GM18909 (cell line): ENCODE measurements around the gene APBA2.
"Not testable (repeated sequence)": the region's sequence is repeated elsewhere in the genome, so short reads cannot be mapped to it uniquely, and the experiment has no call there.

ENCODE experiments used
- ATAC-seq: cut with Tn5 transposase; IDR thresholded peaks from one replicate; pipeline ENCODE4 v1.9.1; 2021; ENCODE audit warnings: mild to moderate bottlenecking; ENCODE audit not compliant: unreplicated experiment, poor library complexity

The APBA2 gene

GRCh38 chr15:29094711-29095110 is 208.9 kb downstream of the APBA2 start:
- ATAC-seq, result no peak

DNA sequence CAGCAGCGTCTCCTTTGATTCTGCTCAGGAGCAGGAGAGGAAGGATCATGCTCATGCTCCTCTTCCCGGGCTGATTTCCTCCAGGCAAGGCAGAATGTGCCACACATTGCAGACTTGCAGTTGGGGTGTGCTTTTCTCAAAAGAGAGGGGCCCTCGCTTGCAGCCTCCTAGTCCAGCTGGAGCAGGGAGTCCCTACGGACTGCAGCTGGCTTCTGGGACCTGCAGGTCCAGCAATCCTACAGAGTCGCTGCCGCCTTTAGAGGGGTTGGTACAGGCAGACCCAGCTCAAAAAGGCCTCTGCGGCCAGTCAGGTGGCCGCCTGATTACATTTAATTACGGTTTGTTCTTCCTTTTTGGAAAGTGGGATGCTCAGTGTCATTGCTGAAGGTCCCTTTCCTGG is 210.0 kb downstream of the APBA2 start:
- no peak for ATAC-seq

DNA sequence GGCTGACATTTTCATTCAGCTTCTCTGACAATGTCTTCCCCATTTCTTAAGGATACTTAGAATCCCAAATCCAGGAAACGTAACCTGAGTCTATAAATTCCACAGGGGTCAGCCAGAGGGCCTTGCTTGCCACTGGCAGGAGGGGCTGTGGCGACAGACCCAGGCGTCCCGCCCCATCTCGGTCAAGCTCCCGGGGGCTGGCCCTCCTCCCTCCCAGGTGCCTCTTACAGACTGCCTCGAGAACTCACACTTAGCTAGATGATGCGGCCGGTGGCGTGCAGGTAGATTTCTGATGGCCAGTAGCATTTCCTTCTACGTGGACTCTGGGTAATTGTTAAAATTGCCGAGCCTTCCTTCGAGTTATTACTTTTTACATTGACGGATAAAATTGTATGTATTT is 211.4 kb downstream of the APBA2 start:
- ATAC-seq, result no peak

- ATAC-seq, result no peak
Observed at GRCh38 chr15:29097971-29098370, 212.2 kb downstream of the APBA2 start.

DNA sequence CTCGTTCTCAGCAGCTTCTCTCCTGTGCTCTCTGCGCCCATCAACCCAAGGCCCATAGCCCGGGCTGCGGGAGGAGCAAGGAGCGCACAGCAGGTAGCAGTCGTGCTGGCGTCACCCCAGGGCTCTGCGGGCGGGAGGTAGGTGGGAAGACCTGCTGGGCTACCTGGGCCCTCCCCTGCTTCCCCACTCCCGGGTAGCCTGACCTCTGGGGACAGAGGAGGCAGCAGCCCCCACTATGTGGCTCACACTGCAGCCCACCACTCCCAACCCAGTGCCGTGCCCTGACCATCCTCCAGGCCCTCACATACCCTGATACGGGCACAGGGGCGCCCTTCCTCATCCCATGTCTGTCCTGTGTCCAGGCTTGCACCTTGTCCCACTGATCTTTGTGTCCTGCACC is 212.9 kb downstream of the APBA2 start:
- no peak for ATAC-seq

DNA sequence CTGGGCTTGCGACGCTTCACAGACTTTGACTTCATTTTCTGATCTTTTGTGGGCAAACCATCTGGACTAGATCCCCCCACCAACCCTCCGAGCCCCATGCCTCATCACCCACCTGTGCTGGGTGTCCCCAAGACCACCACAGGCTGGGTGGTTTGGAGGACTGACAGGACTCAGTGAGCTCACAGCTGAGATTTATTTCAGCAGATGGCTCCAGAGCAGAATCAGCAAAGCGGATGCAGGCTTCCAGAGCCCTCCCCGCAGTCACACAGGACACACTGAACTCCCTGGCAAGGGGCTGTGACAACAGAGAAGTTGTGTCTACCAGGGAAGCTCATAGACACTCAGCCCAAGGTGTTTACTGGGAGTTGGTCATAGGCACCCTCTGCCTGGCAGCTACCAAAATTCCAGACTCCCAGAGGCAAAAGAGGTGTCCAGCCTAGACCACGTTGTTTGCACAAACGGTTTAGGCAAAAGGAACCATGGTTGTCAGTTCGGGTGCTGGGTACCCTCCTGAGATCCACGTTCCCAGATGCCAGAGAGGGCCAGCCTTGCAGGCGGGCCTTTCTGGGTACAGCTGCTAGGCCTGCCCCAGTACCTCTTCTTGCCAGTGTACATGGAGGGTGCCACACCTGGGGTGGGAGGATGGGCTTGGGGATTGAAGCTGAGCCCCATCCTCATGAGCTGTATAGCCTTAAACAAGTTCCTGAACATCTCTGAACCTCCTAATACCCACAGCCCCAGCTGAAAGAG is 213.5 kb downstream of the APBA2 start:
- ATAC-seq, result no peak

- no peak for ATAC-seq
Observed at GRCh38 chr15:29100486-29101000, 214.8 kb downstream of the APBA2 start.

DNA sequence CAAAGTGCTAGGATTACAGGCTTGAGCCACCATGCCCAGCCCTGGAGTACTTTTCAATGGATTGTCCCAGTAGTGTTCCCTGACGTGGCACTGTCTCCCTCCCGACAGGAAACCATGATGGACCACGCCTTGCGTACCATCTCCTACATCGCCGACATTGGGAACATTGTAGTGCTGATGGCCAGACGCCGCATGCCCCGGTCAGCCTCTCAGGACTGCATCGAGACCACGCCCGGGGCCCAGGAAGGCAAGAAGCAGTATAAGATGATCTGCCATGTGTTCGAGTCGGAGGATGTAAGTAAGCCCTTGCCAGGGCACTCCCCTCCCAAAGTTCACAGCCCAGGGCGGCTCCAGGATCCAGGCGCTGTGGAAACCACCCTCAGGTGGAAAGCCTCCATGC is 215.7 kb downstream of the APBA2 start:
- ATAC-seq, result no peak

DNA sequence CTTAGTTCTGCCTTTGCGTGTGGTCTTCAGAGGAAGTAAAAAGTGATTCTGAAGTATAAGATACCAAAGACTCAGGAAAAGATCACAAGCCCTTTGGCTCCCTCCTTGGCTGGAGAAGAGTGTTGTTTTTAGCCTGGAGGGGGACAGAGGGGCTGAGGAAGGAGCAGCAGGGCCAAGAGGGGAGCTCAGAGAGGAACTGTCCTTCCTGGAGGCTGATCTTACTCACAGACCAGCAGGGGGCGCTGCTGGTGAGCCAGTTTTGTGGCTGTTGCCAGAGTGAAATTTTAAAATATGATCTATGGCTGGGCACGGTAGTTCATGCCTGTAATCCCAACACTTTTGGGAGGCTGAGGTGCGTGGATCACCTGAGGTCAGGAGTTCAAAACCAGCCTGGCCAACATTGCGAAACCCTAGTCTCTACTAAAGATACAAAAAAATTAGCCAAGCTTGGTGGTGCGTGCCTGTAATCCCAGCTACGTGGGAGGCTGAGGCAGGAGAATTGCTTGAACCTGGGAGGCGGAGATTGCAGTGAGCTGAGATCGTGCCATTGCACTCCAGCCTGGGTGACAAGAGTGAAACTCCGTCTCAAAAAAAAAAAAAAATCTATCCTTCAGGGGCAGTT is 216.5 kb downstream of the APBA2 start:
- not testable (repeated sequence) for ATAC-seq

DNA sequence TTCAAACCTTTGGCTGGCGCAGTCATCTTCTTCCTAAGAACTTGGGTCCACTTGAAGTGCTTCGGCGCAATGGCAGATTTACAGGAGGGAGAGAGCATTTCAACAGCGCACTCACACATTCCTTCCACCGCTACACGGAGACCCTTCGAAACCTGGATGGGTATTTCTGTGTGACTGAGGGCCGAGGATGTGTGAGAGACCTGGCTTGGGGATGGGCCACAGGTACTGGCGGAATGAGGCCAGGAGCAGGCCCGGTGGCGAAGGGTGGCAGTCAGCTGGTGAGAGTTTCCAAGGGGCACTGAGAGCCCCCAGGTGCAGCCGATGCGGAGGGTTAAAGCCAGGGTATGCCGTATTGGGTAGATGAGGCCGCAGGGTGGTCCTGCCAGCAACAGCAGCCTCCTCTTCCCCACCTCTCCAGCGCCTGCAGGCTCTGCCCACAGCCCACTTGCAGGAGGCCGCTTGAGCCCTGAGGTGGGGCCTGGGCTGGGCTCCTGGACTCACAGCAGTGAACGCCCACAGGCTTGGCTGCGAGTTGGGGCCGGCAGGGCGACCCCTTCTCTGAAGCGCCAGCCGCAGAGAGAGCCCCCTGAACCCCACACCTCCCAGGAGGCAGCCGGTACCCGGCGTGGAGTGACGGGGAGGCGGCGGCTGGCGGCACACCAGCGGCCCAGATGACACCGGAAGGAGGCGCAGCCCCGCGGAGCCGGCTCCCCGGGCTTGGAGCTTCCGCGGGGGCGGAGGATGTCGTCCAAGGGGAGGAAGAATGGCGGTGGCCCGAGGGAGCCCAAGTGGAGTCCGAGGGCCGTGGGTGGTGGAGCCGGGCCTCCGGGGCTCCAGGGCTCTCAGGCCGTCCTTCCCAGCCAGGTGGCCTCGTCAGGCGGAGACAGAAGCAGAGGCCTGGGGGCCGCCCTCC is 217.4 kb downstream of the APBA2 start:
- ATAC-seq, result peak; percentile 6

DNA sequence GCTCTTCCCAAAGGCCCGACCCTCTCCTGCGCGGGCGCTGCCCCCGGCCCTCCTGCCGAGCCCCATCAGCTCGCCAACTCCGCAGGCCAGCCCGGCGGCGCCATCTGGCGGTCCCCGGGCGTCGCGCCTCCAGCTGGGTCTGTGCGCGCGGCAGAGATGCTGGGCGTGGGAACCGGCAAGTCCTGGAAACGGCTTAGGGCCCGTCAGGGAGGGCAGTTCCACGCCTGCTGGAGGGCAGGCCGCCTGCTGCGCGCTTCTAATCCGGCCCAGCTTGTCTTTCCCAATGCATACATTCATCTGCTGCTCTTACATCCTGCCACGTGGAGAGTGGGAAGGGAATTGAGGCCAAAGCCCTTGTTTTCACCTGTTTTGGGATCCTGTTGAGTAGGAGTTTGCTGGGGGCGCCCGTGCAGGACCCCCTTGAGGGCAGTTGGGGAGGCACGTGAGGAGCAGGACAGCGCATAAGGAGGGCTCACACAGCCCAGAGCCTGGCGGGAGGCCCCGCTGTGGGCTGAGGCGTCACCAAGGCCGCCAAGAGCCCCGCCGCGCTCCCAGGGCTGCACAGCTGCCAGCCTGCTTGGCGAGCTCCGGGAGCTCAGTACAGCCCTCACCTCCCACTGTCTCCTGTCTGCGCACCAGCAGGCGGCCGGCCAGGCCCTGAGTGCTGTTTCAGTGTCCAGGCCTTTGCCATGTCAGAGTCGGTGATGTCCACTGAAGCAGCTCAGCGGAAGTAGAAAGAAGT is 218.2 kb downstream of the APBA2 start:
- peak; percentile 59 for ATAC-seq

DNA sequence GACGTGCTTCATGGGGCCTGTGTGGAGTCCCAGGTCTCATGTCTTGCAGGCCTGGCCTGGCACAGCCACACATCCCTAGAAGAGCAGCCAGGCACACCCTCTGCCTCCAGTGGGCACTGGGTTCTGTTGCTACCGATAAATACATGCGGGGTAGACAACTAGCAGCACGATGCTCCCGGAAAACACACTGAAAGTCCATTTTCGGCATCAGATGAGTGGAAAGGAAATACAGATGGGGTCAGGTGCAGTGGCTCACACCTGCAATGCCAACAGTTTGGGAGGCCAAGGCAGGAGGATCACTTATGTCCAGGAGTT is 218.7 kb downstream of the APBA2 start:
- ATAC-seq, result no peak

GRCh38 chr15:29105151-29105854 is 219.5 kb downstream of the APBA2 start:
- no peak for ATAC-seq

DNA sequence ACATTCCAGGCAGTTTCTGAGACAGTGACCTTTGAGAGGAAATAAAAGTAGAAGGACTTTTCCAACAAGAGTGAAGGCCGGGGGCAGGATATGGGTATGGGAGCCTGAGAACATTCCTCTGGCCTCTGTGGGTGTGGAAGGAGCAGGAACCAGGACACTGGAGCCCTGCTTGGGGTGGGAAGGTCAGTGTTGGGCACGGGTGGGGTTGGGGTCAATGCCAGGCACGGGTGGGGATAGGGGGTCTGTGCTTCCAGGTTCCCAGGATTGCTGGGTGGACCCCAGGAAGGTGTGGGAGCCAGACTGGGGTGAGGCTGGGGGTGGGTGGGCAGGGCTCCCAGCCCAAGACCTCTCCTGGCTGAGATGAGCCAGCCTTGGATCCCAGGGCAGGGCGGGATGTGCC is 220.3 kb downstream of the APBA2 start:
- no peak for ATAC-seq

- ATAC-seq, result no peak
Observed at GRCh38 chr15:29106551-29107290, 220.9 kb downstream of the APBA2 start.

DNA sequence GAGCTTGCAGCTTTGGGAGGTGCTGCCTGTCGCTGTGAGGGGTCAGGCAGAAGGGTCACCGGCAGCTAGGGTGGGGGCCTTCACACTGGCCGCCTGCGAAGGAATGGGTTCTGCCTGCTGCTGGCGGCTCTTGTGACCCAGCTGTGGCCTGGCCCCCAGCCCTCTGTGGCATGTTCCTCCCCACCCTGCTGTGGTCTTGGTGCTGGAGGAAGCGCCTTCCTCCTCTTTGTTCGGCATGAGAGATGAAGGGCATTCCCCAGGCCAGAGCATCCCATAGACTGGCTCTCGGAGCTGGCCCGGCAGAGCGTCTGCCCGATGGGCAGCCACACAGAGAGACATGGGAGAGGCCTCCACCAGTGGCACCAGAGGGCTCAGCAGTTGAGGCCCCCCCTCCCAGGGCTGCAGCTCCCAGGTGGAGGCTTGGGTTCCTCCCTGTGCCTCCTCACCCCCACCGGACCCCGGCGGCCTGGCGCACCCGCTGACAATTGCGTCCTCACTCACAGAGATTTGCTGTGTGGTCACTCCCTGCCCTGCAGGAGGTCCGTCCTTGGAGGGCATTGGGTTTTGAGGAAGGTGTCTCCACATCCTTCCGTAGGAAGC is 221.6 kb downstream of the APBA2 start:
- ATAC-seq, result no peak

GRCh38 chr15:29107971-29108645 is 222.3 kb downstream of the APBA2 start:
- ATAC-seq, result no peak

- ATAC-seq, result no peak
Observed at GRCh38 chr15:29109762-29110161, 224.0 kb downstream of the APBA2 start.
